Endometrial microvascular endothelial cells (primary cell): ENCODE data around the gene LRRC3. TPM values are rescaled to one million over a fixed set of nuclear protein-coding genes. Genes with fewer than 3 reads are reported as not detected.

Source experiments
- in situ Hi-C: cut with HindIII; loops from 2 replicates; pipeline ENCODE4 v1.10.0; 2017; ENCODE audit warnings: low sequenced_read_pairs, low pct_unique_long_range_greater_than_20kb; ENCODE audit errors: inconsistent ontology term
- total RNA-seq: library from RNA; depleted of rRNA; stranded (reverse); fragments of >200 nt; gene quantifications from one replicate; pipeline ENCODE4 v1.2.3, GENCODE V29; 2015; ENCODE audit errors: inconsistent ontology term

Gene LRRC3
- total RNA-seq, 1 donor from 2014 or later = 3.9 TPM

DNA sequence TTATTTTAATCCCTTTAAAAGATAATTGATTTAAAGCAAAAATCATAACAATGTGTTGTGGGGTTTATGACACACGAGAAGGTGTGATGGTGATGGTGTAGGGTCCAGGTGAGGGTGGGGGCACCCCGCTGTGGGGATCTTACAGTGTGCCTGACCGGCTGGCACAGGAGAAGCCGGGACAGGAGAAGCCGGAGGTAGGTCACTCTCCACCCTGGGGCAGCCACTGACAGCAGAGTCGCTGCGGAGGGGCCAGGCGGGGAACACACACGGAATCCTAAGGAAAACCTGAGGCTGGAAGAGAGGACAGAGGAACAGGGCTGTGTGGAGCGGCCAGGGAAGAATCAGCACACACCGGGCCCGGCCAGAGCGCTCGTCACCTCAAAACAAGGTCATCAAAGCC, 4.3 kb upstream of the LRRC3 start:
- in situ Hi-C loops = no loop called here

DNA sequence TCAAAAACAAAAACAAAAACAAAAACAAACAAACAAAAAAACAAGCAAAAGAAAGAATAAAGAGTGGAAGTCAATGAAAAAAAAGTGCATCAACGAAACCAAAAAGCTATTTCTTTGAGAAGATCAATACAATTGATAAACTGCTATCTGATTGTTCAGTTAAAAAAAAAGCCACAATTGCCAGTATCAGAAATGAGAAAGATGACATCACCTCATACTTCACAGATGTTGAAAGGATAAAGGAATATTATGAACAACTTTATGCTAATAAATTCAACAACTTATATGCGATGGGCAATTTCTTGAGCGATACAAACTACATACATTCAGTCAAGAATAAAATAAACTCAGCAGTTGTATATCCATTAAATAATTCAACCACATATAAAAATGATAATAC, 2.2 kb upstream of the LRRC3 start:
- in situ Hi-C loops = no loop called here

GRCh38 chr21:44454058-44454457, 1.3 kb upstream of the LRRC3 start:
- in situ Hi-C loops = no loop called here

DNA sequence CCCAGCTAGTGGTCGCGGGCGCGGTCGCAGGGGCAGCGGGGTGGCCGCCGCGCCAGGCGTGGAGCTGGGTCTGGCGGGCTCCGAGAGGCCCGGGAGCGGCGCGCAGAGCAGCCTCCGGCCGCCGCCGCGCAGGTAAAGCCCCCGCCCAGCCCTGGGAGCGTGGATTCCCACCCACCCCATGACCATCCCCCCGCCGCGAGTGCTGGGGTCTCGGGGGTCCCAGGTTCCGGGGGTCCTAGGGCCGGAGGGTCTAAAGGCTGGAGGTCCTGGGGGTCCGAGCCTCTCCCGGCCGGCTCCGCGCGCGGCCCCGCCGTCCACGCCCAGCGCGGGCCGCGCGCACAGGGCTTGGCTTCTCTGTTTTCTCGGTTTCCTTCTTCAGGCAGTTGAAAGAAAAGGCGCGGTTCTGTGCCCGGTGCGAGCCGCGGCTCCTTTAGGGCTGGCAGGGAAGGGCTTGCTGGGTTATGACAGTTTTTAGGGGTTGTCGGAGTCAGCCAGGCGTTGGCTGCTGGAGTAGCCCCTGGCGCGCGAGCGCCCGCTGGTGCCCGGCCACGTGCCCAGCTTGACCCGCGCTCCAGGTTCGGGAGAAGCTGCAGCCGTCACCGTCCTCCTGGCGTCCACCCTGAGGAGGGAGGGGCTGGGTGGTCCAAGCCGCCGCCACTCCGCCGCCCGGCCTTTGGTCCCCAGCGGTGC, 359 bp downstream of the LRRC3 start:
- in situ Hi-C loops = no loop called here

DNA sequence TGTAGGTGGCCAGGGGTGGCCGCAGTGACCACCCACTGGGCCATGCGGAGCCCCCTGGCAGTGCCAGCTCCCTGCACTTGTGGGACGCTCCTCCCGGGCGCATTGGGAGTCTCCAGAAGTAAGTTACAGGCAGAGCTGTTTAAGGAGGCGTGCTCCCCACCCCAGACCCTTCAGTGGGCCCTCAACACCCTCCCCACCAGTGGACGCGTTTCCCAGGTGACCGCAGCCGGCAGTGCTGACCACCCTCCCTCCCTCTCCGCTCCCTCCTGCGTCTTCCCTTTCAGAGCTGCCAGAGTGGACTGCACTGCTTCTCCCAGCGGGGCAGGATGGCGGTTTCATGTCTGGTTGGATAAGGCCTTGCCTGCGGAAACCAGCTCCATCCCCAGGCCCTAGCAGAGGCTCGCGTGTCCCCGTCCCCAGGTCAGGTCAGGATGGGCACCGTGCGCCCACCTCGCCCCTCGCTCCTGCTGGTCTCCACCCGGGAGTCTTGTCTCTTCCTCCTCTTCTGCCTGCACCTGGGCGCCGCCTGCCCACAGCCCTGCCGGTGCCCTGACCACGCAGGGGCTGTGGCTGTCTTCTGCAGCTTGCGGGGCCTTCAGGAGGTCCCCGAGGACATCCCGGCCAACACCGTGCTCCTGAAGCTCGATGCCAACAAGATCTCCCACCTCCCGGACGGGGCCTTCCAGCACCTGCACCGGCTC, 1.1 kb downstream of the LRRC3 start:
- in situ Hi-C loops = no loop called here

- in situ Hi-C loops = no loop called here
Observed at GRCh38 chr21:44456915-44457736, 1.8 kb downstream of the LRRC3 start.

DNA sequence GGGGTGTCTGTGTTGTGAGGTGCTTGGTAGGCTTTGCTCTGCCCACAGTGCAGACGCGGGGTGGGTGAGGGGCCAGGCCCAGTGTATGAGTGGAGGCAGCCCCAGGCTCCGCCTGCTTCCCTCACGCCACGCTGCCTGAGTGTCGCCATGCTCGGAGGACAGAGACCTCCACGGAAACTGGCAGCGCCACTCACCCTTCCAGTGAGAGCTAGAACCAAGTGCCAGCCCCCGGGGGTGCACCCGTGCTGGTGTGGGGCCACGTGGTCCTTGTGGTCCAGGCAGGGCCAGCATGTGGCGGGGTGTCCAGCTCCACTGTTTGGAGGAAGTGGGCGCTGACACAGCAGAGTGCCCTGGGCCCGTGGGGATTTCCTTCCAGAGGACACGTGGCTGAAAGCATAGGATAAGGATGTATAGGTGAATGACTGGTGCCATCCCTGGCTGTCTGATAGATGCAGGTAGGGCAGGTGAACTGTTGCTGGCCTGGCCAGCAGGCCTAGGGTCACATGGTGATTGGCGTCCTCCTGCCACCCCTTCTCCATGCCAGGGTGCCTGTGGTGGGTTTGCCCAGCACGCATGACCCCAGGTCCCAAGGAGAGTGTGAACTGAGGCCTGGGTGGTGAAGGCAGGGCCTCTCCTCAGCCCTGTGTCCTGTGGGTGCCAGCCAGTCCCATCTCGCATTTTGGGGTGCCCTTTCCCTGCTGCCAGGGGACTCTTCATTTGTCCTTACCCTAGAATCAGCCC, 3.8 kb downstream of the LRRC3 start:
- in situ Hi-C loops = no loop called here

GRCh38 chr21:44459712-44460440, 4.6 kb downstream of the LRRC3 start:
- in situ Hi-C loops = no loop called here

- in situ Hi-C loops = no loop called here
Observed at GRCh38 chr21:44460441-44460755, 5.1 kb downstream of the LRRC3 start.

DNA sequence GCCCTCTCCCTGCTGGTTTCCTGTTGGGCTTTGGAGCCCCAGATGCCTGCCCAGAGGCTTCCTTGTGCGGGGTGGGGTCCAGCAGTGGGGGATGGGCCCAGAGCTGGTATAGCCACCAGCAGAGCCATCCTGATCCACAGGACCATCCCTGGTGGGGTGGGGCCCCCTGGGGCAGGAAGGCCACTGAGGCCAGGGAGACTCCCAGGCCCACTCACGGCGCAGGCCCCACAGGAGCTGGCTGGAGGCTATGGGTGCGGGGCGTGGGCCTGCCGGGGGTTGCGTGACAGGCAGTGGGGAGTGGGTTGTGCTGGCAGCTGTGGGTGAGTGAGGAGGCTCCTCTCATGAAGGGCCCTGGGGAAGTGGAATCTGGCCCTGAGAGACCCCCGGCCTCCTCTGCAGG, 5.7 kb downstream of the LRRC3 start:
- in situ Hi-C loops = no loop called here

- in situ Hi-C loops = no loop called here
Observed at GRCh38 chr21:44461464-44462001, 6.2 kb downstream of the LRRC3 start.

DNA sequence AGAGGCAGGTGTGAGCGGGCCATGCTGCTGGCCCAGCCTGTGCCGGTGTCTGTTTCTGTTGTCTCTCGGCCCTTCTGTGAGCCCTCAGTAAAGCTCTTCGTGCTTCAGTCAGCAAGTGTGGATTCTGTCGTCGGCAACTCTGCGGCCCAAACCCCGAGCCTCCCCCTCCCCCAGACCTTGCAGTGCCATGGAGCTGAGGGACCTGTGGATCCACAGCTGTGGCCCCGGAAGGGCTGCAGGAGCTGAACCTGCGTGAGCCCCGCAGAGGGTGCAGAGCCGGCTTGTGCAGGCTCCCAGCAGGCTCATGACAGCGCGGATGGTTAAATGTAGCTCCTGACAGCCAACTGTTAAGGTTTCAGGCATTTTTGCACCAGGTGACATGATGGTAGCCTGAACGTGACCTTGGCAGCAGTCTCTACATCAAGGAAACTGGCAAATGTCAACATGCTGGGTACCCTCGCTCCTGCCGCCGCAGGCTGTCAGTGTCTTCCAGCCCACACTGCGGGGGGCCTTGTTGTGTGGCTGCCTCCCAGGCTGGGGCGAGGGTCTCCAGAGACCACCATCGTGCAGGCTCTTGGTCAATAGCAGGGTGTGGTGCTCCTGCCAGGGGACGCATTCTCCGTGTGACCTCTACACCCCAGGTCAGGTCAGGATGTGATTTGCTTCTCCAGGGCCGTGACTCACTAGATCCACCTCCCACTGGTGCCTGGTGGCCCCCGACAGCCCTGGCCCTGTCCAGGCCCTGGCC, 7.0 kb downstream of the LRRC3 start:
- in situ Hi-C loops = no loop called here

DNA sequence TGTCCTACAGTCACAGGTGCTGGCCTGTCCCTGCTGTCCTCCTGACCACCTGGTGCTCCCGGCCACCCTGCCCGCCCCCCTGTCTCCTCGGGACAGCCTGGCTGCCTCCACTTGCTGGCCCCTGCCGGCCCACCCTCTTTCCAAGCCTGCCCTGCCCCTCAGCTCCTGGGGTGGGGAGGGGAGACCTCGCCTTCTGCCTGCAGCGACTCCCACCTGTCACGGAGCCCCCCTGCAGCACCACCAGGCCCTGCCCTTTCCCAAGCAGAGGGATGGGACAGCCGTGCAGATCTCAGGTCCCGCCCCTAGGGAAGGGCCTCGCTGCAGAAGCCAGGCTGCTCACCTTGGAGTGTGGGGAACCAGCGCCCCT, 7.5 kb downstream of the LRRC3 start:
- in situ Hi-C loops = no loop called here

- in situ Hi-C loops = no loop called here
Observed at GRCh38 chr21:44463724-44464123, 8.4 kb downstream of the LRRC3 start.

DNA sequence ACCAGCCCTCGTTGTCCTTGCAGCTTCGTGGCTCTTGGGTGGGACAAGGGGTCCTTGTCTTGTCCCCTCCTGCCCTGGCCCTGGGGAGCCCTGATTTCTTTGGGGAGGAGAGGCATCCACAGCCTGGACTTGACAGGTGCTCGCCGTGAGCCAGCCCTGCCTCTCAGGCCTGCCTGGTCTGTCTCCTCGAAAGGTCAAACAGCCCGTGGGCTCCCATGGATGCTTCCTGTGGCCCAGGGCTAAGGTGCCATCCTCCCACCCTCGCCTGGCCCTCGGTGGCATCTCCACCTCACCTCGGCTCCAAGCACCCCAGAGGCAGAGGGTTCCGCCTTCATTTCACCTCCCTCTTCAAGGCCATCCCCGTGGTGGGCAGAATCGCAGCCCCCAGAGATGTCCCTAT, 9.0 kb downstream of the LRRC3 start:
- in situ Hi-C loops = no loop called here

DNA sequence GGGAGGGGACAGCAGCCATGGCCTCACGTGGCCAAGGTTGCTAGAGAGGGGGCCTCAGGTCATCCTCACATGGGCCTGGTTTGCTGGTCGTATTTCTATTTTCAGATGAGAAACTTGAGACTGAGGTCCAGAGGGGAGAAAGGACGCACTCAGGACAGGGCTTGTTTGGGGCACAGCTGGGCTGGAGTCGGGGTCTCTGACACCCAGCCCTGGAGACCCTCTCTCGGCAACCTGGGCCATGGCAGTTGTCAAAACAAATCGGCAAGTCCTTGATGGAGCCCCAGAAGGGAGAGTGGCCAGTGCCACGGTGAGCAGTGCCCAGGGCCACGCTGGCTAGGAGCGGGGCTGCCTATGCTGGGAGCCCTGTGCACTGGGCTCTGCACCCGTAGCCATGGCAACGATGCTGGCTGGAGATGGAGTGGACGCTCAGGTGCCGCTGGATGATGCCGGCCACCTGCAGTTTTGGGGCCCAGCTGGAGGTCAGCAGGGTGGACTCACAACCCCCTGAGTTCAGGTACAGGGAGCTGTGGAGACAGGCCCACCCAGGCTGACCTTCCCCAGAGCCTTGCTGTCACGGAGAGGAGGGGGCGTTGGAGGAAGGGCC, 11.1 kb downstream of the LRRC3 start:
- in situ Hi-C loops = no loop called here

DNA sequence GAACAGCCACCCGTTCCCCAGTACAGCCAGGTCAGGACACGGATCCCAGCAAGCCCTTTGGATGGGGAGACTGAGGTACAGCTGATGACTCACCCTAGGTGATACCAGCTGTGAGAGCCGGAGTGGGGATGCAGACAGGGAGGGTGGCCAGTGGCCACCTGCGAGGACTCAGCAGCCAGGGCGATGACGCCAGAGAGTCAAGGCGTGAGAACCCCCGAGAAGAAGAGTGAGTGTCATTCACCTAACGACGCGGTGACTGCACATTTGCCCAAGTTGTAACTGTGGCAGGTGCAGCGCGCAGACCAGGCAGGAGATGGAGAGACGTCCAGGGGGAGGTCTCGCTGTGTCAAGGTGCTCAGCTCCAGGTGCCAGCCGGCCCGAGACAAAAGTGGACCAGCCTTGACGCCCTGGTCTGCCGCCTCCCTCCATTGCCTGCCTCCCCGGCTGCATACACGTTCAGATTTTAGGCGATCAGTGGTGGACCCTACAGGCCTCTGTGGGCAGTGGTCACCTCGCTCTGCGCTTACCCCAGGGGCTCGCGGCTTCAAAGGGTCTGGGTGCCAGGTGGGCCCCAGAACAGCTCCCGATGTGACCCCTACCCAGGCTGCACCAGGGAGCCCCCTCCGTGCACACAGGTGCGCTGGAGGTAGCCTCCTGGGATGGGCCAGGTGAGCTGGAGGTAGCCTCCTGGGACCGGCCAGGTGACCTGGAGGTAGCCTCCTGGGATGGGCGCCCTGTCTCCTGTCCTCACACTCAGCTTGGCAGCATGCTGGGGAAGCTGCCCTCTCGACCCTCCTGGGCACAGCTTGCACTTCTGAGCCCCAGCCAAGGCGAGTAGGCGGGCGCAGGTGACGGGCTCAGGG, 11.9 kb downstream of the LRRC3 start:
- in situ Hi-C loops = no loop called here
